Heart left ventricle (tissue), 16 donors: ENCODE data around the gene POLR2A. TPM values are rescaled to one million over a fixed set of nuclear protein-coding genes. Genes with fewer than 3 reads are reported as not detected.

ENCODE experiments used
- ATAC-seq, 4 donors: fragments of 200-7000 bp; cut with Tn5 transposase; one replicate each; pipeline ENCODE4 v1.9.1; 2020 to 2022; ENCODE audit warnings: moderate library complexity in 4 of 4, mild to moderate bottlenecking in 3 of 4, moderate number of reproducible peaks in 1 of 4
- DNase-seq, 5 donors: peaks; one replicate each; pipeline ENCODE4 v3.0.0-alpha.2; 2020
- H3K27ac ChIP-seq, 12 donors: fragments of 200-600 bp; sonication (generic) in 4 of 12; one replicate each; pipeline versions ENCODE4 v1.5.0 to v1.8.0; 2016 to 2022; ENCODE audit warnings: mild to moderate bottlenecking in 2 of 12
- H3K27me3 ChIP-seq, 9 donors: fragments of 200-600 bp; sonication (generic) in 2 of 9; one replicate each; pipeline versions ENCODE4 v1.5.1 to v1.8.0; 2016 to 2022; ENCODE audit warnings: mild to moderate bottlenecking in 3 of 9
- H3K36me3 ChIP-seq, 9 donors: fragments of 200-600 bp; sonication (generic) in 2 of 9; one replicate each; pipeline versions ENCODE4 v1.5.0 to v1.8.0; 2018 to 2022; ENCODE audit warnings: mild to moderate bottlenecking in 2 of 9
- H3K4me1 ChIP-seq, 12 donors: fragments of 200-600 bp; sonication (generic) in 4 of 12; one replicate each; pipeline versions ENCODE4 v1.5.0 to v1.8.0; 2016 to 2022; ENCODE audit warnings: mild to moderate bottlenecking in 3 of 12
- H3K4me3 ChIP-seq, 12 donors: fragments of 200-600 bp; sonication (generic) in 4 of 12; one replicate each; pipeline versions ENCODE4 v1.5.0 to v1.8.0; 2017 to 2022; ENCODE audit warnings: mild to moderate bottlenecking in 9 of 12, moderate library complexity in 4 of 12
- H3K9me3 ChIP-seq, 12 donors: fragments of 200-600 bp; sonication (generic) in 4 of 12; one replicate each; pipeline versions ENCODE4 v1.5.0 to v1.8.0; 2016 to 2022; ENCODE audit warnings: mild to moderate bottlenecking in 1 of 12
- POLR2A ChIP-seq, 2 donors: fragments of 450-650 bp; IDR thresholded peaks; one replicate each; pipeline ENCODE4 v1.6.1; 2017; ENCODE audit warnings: antibody characterized with exemption in 2 of 2, mild to moderate bottlenecking in 2 of 2, moderate library complexity in 2 of 2
- WGBS, 4 donors: extraction: QIAGEN DNeasy Blood & Tissue Kit in 2 of 4; methylation state at CpG; one replicate each; pipeline versions ENCODE4 v1.1.5 to v1.1.7; 2013 to 2018; 5-methylcytosine and 5-hydroxymethylcytosine counted together
- intact Hi-C, 10 donors: fragments of 100-400 bp; cut with DNase I; formaldehyde crosslinking; loops; one replicate each; pipeline versions ENCODE4 v1.11.1 to v1.14.2; 2022
- polyA plus RNA-seq, 2 donors: library from polyadenylated mRNA; stranded (reverse); fragments of 200-250 nt; gene quantifications; one replicate each; pipeline ENCODE4 v1.2.3, GENCODE V29; 2013
- total RNA-seq, 9 donors: library from RNA; depleted of rRNA in 2 of 9; stranded (reverse); fragments of >200 nt in 2 of 9; fragmentation: NEBNext Ultra II Directional in 3 of 9; extraction: Animal tissue kit (Norgen Biotek cat#: 25700) in 3 of 9; gene quantifications; one replicate each; pipeline versions ENCODE4 v1.1.0 to v1.2.4, GENCODE V29; 2016 to 2023
- TF ChIP-seq, protein P1 (sequence below), 12 donors: fragments of 200-600 bp; sonication (generic) in 4 of 12; IDR thresholded peaks; one replicate each; pipeline versions ENCODE4 v1.5.0 to v1.8.0; 2018 to 2022; ENCODE audit warnings: antibody characterized with exemption in 12 of 12, mild to moderate bottlenecking in 5 of 12
- donor health status: ischemic (EF 13 %, LVEDD 7.1; RV severe dilation, severe dysfunction).
- donor health status: healthy with polysubstance abuse.
- donor health status: DM: no; HTN: yes; CAD: no.
- donor health status: DM: no; HTN: no; CAD: no.
- donor health status: ischemic (EF 25% LVEDD 6.9; RV normal size, moderate dysfunction).
- donor health status: ischemic (EF 25% LVEDD 5.7; RV mildly dilated, moderate dysfunction).
- donor health status: healthy.
- donor health status: DM: yes; HTN: yes; CAD: no.
- donor health status: ischemic (EF 35%, LVEDD 5.7; RV mildly dilated, moderate dysfunction).
- donor health status: nonischemic (EF 11% LVEDD 7.7; RV severe dilation, severe dysfunction).
- donor health status: DM: yes; HTN: yes; CAD: no.
- donor health status: PGD.
- donor health status: ischemic (EF 29% LVEDD 5.4; RV normal size, mild dysfunction).
- donor health status: nonischemic (EF 23%, LVEDD 6.1; RV moderate dilation, normal function).

POLR2A gene
- total and polyA plus RNA-seq, 11 donors = 17.3 to 77.6 (median 41.5) TPM

DNA sequence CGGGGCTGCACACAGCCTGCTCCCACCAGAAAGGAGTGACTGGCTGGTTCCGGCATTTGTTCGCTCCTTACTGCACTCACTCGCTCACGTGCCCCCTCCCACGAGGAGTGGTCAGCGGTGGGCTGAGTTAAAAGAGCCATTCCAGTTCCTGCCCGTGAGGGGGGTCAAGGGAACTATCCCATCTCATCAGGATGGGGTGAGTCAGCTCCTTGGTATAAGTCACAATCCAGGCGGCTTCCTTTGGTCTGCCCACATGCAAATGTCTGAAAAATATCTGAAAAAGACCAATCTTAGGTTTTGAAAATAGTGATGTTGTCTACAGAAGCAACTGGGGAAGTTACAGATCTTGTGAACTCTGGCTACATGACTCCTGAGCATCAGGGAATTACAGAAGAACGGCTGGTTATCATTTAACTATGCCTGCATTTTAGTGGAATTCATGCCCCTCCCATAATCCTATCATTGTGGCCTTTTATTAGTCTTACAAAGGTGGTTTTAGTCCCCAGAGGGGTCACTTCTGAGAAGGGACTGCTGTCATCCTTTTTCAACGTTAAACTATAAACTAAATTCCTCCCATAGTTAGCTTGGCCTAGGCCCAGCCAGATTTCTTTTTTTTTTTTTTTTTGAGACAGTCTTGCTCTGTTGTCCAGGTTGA, 54.9 kb downstream of the POLR2A start:
- intact Hi-C loops = no loop called here
- no peaks in the 10 kb centered on the region for H3K27me3 ChIP-seq
- H3K27ac ChIP-seq = no peak overlapping the region
- TF ChIP-seq, protein P1, sequence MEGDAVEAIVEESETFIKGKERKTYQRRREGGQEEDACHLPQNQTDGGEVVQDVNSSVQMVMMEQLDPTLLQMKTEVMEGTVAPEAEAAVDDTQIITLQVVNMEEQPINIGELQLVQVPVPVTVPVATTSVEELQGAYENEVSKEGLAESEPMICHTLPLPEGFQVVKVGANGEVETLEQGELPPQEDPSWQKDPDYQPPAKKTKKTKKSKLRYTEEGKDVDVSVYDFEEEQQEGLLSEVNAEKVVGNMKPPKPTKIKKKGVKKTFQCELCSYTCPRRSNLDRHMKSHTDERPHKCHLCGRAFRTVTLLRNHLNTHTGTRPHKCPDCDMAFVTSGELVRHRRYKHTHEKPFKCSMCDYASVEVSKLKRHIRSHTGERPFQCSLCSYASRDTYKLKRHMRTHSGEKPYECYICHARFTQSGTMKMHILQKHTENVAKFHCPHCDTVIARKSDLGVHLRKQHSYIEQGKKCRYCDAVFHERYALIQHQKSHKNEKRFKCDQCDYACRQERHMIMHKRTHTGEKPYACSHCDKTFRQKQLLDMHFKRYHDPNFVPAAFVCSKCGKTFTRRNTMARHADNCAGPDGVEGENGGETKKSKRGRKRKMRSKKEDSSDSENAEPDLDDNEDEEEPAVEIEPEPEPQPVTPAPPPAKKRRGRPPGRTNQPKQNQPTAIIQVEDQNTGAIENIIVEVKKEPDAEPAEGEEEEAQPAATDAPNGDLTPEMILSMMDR (IDR thresholded peaks at IDR 0.05) = no peak
- no peak for TF ChIP-seq POLR2A (IDR thresholded peaks at IDR 0.05)
- ATAC-seq = no peak
- DNase-seq = no peak
- peaks cover 0 to 3% (median 0%) of the 10 kb centered on the region in 12 donors for H3K4me1 ChIP-seq
- 64 to 79% (median 74%) methylated on average over 11 of the region's 11 CpGs for WGBS, 4 donors
- no peak overlapping the region for H3K4me3 ChIP-seq
- H3K9me3 ChIP-seq = peaks cover 0 to 11% (median 4%) of the 10 kb centered on the region in 12 donors
- no peaks in the 10 kb centered on the region for H3K36me3 ChIP-seq

DNA sequence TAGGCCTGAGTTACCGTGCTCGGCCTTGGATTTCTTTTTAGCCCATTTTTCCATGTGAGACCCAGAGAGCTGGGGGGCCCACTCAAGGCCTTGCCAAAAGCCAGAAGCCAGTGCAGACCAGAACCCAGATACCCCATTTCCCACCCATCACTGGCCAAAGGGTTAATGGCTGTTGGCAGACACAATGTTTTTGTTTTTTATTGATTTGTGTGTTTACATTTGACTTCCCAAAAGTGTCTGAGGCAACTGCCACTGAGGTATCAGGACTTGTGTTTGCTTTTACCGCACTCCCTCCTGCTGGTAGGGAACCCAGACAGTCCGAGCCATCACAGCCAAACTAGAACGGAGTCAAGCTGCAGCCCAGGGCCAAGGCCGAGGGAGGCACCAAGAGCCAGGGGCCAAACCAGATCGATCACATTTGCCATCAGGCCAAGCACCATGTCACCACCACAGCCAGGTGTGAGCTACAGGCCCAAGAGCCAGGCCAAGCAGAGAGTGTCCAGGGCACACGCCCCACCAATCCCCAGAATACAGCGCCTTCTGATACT, 57.0 kb downstream of the POLR2A start:
- H3K4me1 ChIP-seq = peaks cover 0 to 15% (median 6%) of the 10 kb centered on the region in 12 donors
- ATAC-seq (no peak), DNase-seq (no peak)
- intact Hi-C loops = no loop called here
- no peaks in the 10 kb centered on the region for H3K36me3 ChIP-seq
- no peaks in the 10 kb centered on the region for H3K27me3 ChIP-seq
- 92 to 96% (median 94%) methylated on average over 5 to 9 of the region's 9 CpGs for WGBS, 4 donors
- peaks cover 0 to 11% (median 4%) of the 10 kb centered on the region in 12 donors for H3K9me3 ChIP-seq
- H3K27ac ChIP-seq = no peak overlapping the region
- TF ChIP-seq, protein P1 (IDR thresholded peaks at IDR 0.05) = no peak
- TF ChIP-seq POLR2A (IDR thresholded peaks at IDR 0.05) = no peak
- H3K4me3 ChIP-seq = no peak overlapping the region

DNA sequence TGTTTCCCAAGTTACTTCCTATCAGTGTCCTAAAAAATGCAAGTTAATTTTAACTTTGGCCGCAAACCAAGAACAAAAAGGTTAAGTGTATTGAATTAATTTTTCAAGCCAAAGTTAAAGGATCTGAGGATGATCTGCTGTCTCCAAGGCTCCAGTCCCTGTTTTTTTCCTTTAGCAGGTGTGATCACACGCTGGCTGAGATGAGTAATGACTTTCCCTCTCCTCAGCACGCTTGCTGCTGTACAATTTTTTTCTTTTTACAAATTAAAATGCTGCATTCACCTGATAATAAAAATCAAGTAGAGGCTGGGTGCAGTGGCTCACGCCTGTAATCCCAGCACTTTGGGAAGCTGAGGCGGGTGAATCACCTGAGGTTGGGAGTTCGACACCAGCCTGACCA, 60.7 kb downstream of the POLR2A start:
- TF ChIP-seq, protein P1 (IDR thresholded peaks at IDR 0.05) = no peak
- TF ChIP-seq POLR2A (IDR thresholded peaks at IDR 0.05) = no peak
- no peaks in the 10 kb centered on the region for H3K36me3 ChIP-seq
- H3K27ac ChIP-seq = peak overlapping the region in 7 of 12 donors; percentile 5 to 44 (median 29)
- intact Hi-C loops = no loop called here
- H3K4me3 ChIP-seq = no peak overlapping the region
- no peaks in the 10 kb centered on the region for H3K9me3 ChIP-seq
- DNase-seq (no peak), ATAC-seq (no peak)
- H3K4me1 ChIP-seq = peaks cover 0 to 34% (median 14%) of the 10 kb centered on the region in 12 donors
- 60 to 70% (median 63%) methylated on average over 6 of the region's 6 CpGs for WGBS, 4 donors
- H3K27me3 ChIP-seq = no peaks in the 10 kb centered on the region

DNA sequence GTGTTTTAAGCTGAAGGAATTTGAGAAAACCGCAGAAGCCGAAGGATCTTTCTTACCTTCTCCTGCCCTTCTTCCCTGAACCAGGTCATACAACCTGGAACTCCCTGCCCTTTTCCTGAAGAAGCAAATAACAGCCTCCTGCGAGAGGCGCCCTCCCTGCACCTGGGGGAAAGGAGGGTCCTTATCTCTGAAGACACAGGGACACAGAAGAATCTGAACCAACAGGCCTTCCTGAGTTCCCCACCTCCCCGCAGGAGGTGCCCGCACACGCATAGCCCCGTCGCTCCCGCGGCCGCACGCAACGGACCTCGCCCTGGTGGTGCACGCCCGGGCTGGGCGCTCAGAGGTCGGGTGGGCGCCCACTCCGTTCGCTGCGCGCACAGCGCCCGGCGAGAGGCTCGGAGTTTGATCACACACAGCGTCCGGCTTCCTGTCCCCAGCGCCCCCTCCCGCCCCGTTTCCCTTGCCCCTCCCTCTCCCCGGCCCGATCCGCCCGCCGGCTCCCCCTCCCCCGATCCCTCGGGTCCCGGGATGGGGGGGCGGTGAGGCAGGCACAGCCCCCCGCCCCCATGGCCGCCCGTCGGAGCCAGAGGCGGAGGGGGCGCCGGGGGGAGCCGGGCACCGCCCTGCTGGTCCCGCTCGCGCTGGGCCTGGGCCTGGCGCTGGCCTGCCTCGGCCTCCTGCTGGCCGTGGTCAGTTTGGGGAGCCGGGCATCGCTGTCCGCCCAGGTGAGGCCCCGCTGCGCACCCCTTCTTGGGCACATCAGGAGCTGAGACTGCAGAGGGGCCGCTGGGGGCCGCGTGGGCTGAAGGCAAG, 64.6 kb downstream of the POLR2A start, which contains the start of gene TNFSF12:
TSS of gene TNFSF12 (plus strand) at position 474 of the 816 bp plus-strand sequence. CDS start at position 570, 96 bp downstream.
- H3K4me3 ChIP-seq = peak within 1 kb of the TSS; percentile 41 to 96 (median 74)
- H3K9me3 ChIP-seq = no peaks in the 10 kb centered on the region
- peaks cover 0 to 19% (median 6%) of the 10 kb centered on the region in 9 donors for H3K36me3 ChIP-seq
- peak; percentile 55 to 89 (median 86) for ATAC-seq
- DNase-seq = peak; percentile 68 to 89 (median 87)
- TF ChIP-seq POLR2A (IDR thresholded peaks at IDR 0.05) = peak in 1 of 2 donors; percentile 61
- TF ChIP-seq, protein P1 (IDR thresholded peaks at IDR 0.05) = peak in 6 of 12 donors; percentile 4 to 41 (median 25)
- 2 to 4% (median 2%) methylated on average over 35 to 65 of the region's 65 CpGs for WGBS, 4 donors
- H3K4me1 ChIP-seq = peaks cover 0 to 54% (median 20%) of the 10 kb centered on the region in 12 donors
- intact Hi-C loops = no loop called here
- H3K27ac ChIP-seq = peak within 1 kb of the TSS; percentile 75 to 98 (median 95)
- no peaks in the 10 kb centered on the region for H3K27me3 ChIP-seq
